Neural cell (in vitro differentiated cells): ENCODE measurements around the gene NUP62. TPM values are rescaled to one million over a fixed set of nuclear protein-coding genes. Genes with fewer than 3 reads are reported as not detected.

Source experiments
- H2AFZ ChIP-seq: fragments of 200-600, 300-800 bp; sonication (generic), shearing (Covaris generic); 2 replicates; pipeline ENCODE4 v1.6.0; 2014; ENCODE audit warnings: low read depth, mild to moderate bottlenecking, antibody characterized with exemption, low read length, moderate library complexity
- H3F3A ChIP-seq: fragments of 200-600 bp; shearing (Covaris generic); 2 replicates; pipeline ENCODE4 v1.6.1; 2016; ENCODE audit warnings: mild to moderate bottlenecking, moderate library complexity, mixed read lengths, antibody characterized with exemption, low read length; ENCODE audit not compliant: insufficient read depth, poor library complexity, severe bottlenecking
- H3K27ac ChIP-seq: fragments of 200-600, 300-800 bp; sonication (generic), shearing (Covaris generic); 2 replicates; pipeline ENCODE4 v1.5.1; 2014; ENCODE audit warnings: mild to moderate bottlenecking, low read length, moderate library complexity
- H3K27me3 ChIP-seq: fragments of 300-800, 200-600 bp; sonication (generic), shearing (Covaris generic); 2 replicates; pipeline ENCODE4 v1.6.0; 2014; ENCODE audit warnings: mild to moderate bottlenecking, low read depth, low read length, moderate library complexity; ENCODE audit not compliant: insufficient read depth
- H3K36me3 ChIP-seq: fragments of 300-800, 200-600 bp; sonication (generic), shearing (Covaris generic); 2 replicates; pipeline ENCODE4 v1.5.1; 2014; ENCODE audit warnings: mild to moderate bottlenecking, antibody characterized with exemption, low read length, moderate library complexity; ENCODE audit not compliant: insufficient read depth
- H3K4me2 ChIP-seq: fragments of 300-800, 200-600 bp; sonication (generic), shearing (Covaris generic); 2 replicates; pipeline ENCODE4 v1.6.0; 2014; ENCODE audit warnings: mild to moderate bottlenecking, low read length
- H3K4me3 ChIP-seq: fragments of 300-800, 200-600 bp; sonication (generic), shearing (Covaris generic); 2 replicates; pipeline ENCODE4 v1.5.1; 2014; ENCODE audit warnings: mild to moderate bottlenecking, low read length, moderate library complexity
- H3K79me2 ChIP-seq: fragments of 200-600 bp; shearing (Covaris generic); replicated peaks from 2 replicates; pipeline ENCODE4 v1.6.0; 2014; ENCODE audit warnings: mild to moderate bottlenecking, low read length, moderate library complexity; ENCODE audit not compliant: insufficient read depth
- H3K9ac ChIP-seq: fragments of 300-800, 200-600 bp; sonication (generic), shearing (Covaris generic); 2 replicates; pipeline ENCODE4 v1.6.1; 2016; ENCODE audit warnings: mild to moderate bottlenecking, low read length, mixed read lengths
- H3K9me2 ChIP-seq: fragments of 200-600 bp; shearing (Covaris generic); 2 replicates; pipeline ENCODE4 v1.6.1; 2016; ENCODE audit warnings: mild to moderate bottlenecking, low read length, mixed read lengths; ENCODE audit not compliant: insufficient read depth
- H3K9me3 ChIP-seq: fragments of 200-600, 300-800 bp; sonication (generic), shearing (Covaris generic); 2 replicates; pipeline ENCODE4 v1.6.1; 2016; ENCODE audit warnings: mild to moderate bottlenecking, mixed run types, low read length, moderate library complexity, mixed read lengths
- H4K20me1 ChIP-seq: fragments of 200-600 bp; shearing (Covaris generic); 2 replicates; pipeline ENCODE4 v1.6.1; 2016; ENCODE audit warnings: mild to moderate bottlenecking, mixed run types; ENCODE audit not compliant: insufficient read depth
- CTCF ChIP-seq: fragments of 450-650 bp; IDR thresholded peaks from 2 replicates; pipeline ENCODE4 v1.5.1; 2014; ENCODE audit warnings: antibody characterized with exemption, mild to moderate bottlenecking, moderate library complexity; ENCODE audit not compliant: poor library complexity, severe bottlenecking
- EP300 ChIP-seq: fragments of 450-650 bp; conservative IDR thresholded peaks from 2 replicates; pipeline ENCODE4 v1.6.1; 2014; ENCODE audit warnings: antibody characterized with exemption, mild to moderate bottlenecking, moderate library complexity; ENCODE audit not compliant: poor library complexity, severe bottlenecking
- EZH2 ChIP-seq: fragments of 200-600, 300-800 bp; shearing (Covaris generic), sonication (generic); IDR thresholded peaks from 2 replicates; pipeline ENCODE4 v1.6.1; 2014; ENCODE audit warnings: antibody characterized with exemption, low read length, borderline replicate concordance, mild to moderate bottlenecking; ENCODE audit not compliant: insufficient read depth, poor library complexity, severe bottlenecking
- MXI1 ChIP-seq: fragments of 450-650 bp; conservative IDR thresholded peaks from 2 replicates; pipeline ENCODE4 v1.6.1; 2014; ENCODE audit warnings: antibody characterized with exemption, mild to moderate bottlenecking; ENCODE audit not compliant: poor library complexity, severe bottlenecking
- POLR2AphosphoS5 ChIP-seq: IDR thresholded peaks from 2 replicates; pipeline ENCODE4 v1.6.1; 2012
- RAD21 ChIP-seq: fragments of 450-650 bp; conservative IDR thresholded peaks from 2 replicates; pipeline ENCODE4 v1.6.1; 2014; ENCODE audit warnings: antibody characterized with exemption, mild to moderate bottlenecking, moderate library complexity
- REST ChIP-seq: IDR thresholded peaks from 2 replicates; pipeline ENCODE4 v1.6.1; 2012; ENCODE audit warnings: borderline replicate concordance
- SMC3 ChIP-seq: fragments of 450-650 bp; conservative IDR thresholded peaks from 2 replicates; pipeline ENCODE4 v1.6.1; 2014; ENCODE audit warnings: antibody characterized with exemption, mild to moderate bottlenecking, moderate library complexity; ENCODE audit not compliant: poor library complexity
- TAF1 ChIP-seq: IDR thresholded peaks from 2 replicates; pipeline ENCODE4 v1.6.1; 2012; ENCODE audit warnings: low read depth
- polyA plus RNA-seq: library from polyadenylated mRNA; depleted of rRNA; stranded (reverse); fragments of >200 nt; gene quantifications from 2 replicates; pipeline ENCODE4 v1.2.3, GENCODE V29; 2014

Gene NUP62
- polyA plus RNA-seq, 1 donor from 2014 or later = 24.9 TPM

- TF ChIP-seq EP300 = no peak
- no peak for TF ChIP-seq SMC3
- no peak for TF ChIP-seq POLR2AphosphoS5
- no peak for TF ChIP-seq TAF1
Observed at GRCh38 chr19:49923055-49924003, 6.0 kb downstream of the NUP62 start (continued).

- H3K9me2 ChIP-seq = no peaks in the 10 kb centered on the region
- no peak overlapping the region for H3K4me3 ChIP-seq
- H3K27me3 ChIP-seq = no peaks in the 10 kb centered on the region
- H3K9me3 ChIP-seq = no peaks in the 10 kb centered on the region
- no peak overlapping the region for H2AFZ ChIP-seq
- H3K9ac ChIP-seq = no peak overlapping the region
- no peaks in the 10 kb centered on the region for H3F3A ChIP-seq
- H3K79me2 ChIP-seq = peaks cover 63% of the 10 kb centered on the region
- TF ChIP-seq MXI1 (no peak), EZH2 (no peak), RAD21 (no peak), CTCF (no peak)
- no peak overlapping the region for H3K4me2 ChIP-seq
- H3K36me3 ChIP-seq = no peaks in the 10 kb centered on the region
- no peak overlapping the region for H3K27ac ChIP-seq
- no peaks in the 10 kb centered on the region for H4K20me1 ChIP-seq
Observed at GRCh38 chr19:49921871-49922795, 7.2 kb downstream of the NUP62 start.

GRCh38 chr19:49920624-49921363 lies 8.5 kb downstream of the NUP62 start:
- no peak overlapping the region for H3K4me3 ChIP-seq
- H3F3A ChIP-seq = no peaks in the 10 kb centered on the region
- H4K20me1 ChIP-seq = no peaks in the 10 kb centered on the region
- no peak overlapping the region for H3K27ac ChIP-seq
- TF ChIP-seq REST (no peak), RAD21 (no peak), EP300 (no peak), MXI1 (no peak), CTCF (no peak), POLR2AphosphoS5 (no peak), TAF1 (no peak), SMC3 (no peak), EZH2 (no peak)
- no peak overlapping the region for H3K9ac ChIP-seq
- H3K4me2 ChIP-seq = no peak overlapping the region
- no peaks in the 10 kb centered on the region for H3K9me3 ChIP-seq
- no peaks in the 10 kb centered on the region for H3K27me3 ChIP-seq
- peaks cover 53% of the 10 kb centered on the region for H3K79me2 ChIP-seq
- no peaks in the 10 kb centered on the region for H3K36me3 ChIP-seq
- H3K9me2 ChIP-seq = no peaks in the 10 kb centered on the region
- no peak overlapping the region for H2AFZ ChIP-seq
